Measurements from ENCODE around the gene CFL2. TPM values are rescaled to one million over a fixed set of nuclear protein-coding genes. Genes with fewer than 3 reads are reported as not detected.

The CFL2 gene
- total and polyA plus RNA-seq, 2 of the 13 experiments (the other 11 are each of a cell fraction or from before 2014, with no cell fraction given): 114 to 158 TPM

DNA sequence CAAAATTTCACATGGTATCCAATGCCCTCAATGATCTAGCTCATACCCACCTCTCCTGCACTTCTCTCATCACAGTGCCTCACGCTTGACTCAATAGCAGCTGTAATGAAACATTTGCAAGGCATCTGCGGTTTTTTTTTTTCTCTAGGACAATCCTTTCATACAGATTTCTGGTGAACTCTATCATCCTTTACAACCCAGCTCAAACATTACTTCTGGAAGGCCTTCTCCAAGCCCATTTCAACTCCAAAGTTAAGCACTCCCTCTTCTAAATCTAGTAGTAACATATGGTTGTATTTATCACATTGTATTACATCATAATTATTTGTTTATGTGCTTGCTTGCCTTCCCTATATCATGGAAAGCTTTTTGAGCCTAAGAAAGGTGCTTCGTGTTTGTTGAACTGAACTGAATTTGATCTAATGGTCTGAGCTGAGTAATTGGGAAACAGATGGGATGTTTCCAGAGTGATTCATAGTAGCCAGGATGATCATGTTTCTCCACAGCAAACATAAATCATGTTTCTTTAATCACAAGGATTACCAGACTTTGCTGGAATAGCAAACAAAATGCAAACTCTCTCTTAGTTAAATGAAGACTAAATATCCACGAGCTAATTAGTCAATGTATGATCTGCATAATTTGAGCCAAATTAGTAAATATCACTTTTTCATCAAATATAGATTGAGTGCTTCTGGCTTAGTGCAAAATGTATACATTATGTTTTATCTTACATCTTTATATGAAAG, 14.3 kb downstream of the CFL2 start (continued):
- no peak for TF ChIP-seq PCBP2 (optimal IDR thresholded peaks at IDR 0.05; ENCODE audit: low read depth, low read length, poor library complexity, severe bottlenecking)
- no peak for TF ChIP-seq POGZ (CRISPR knock-in tag; IDR thresholded peaks at IDR 0.05)
- no peak for TF ChIP-seq ZNF142 (CRISPR knock-in tag; IDR thresholded peaks at IDR 0.05)
- TF ChIP-seq THRA (CRISPR knock-in tag; IDR thresholded peaks at IDR 0.05; ENCODE audit: borderline replicate concordance): no peak
- TF ChIP-seq MAFF (IDR thresholded peaks at IDR 0.05; ENCODE audit: low read depth, low read length): no peak
- no peak for TF ChIP-seq EEA1 (CRISPR knock-in tag; IDR thresholded peaks at IDR 0.05; ENCODE audit: borderline replicate concordance)
- TF ChIP-seq, protein P1, sequence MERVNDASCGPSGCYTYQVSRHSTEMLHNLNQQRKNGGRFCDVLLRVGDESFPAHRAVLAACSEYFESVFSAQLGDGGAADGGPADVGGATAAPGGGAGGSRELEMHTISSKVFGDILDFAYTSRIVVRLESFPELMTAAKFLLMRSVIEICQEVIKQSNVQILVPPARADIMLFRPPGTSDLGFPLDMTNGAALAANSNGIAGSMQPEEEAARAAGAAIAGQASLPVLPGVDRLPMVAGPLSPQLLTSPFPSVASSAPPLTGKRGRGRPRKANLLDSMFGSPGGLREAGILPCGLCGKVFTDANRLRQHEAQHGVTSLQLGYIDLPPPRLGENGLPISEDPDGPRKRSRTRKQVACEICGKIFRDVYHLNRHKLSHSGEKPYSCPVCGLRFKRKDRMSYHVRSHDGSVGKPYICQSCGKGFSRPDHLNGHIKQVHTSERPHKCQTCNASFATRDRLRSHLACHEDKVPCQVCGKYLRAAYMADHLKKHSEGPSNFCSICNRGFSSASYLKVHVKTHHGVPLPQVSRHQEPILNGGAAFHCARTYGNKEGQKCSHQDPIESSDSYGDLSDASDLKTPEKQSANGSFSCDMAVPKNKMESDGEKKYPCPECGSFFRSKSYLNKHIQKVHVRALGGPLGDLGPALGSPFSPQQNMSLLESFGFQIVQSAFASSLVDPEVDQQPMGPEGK (CRISPR knock-in tag; IDR thresholded peaks at IDR 0.05): no peak
- no peak for TF ChIP-seq XBP1 (CRISPR knock-in tag; IDR thresholded peaks at IDR 0.05)
- TF ChIP-seq, protein P2, sequence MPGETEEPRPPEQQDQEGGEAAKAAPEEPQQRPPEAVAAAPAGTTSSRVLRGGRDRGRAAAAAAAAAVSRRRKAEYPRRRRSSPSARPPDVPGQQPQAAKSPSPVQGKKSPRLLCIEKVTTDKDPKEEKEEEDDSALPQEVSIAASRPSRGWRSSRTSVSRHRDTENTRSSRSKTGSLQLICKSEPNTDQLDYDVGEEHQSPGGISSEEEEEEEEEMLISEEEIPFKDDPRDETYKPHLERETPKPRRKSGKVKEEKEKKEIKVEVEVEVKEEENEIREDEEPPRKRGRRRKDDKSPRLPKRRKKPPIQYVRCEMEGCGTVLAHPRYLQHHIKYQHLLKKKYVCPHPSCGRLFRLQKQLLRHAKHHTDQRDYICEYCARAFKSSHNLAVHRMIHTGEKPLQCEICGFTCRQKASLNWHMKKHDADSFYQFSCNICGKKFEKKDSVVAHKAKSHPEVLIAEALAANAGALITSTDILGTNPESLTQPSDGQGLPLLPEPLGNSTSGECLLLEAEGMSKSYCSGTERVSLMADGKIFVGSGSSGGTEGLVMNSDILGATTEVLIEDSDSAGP (CRISPR knock-in tag; IDR thresholded peaks at IDR 0.05; ENCODE audit: borderline replicate concordance): no peak
- TF ChIP-seq ZHX1 (CRISPR knock-in tag; IDR thresholded peaks at IDR 0.05; ENCODE audit: low read depth): no peak
- TF ChIP-seq ASH2L (IDR thresholded peaks at IDR 0.05; ENCODE audit: insufficient read length, low read depth, low read length): peak; percentile 87
- TF ChIP-seq THYN1 (CRISPR knock-in tag; IDR thresholded peaks at IDR 0.05; ENCODE audit: borderline replicate concordance, low read depth): no peak
- TF ChIP-seq LBX2 (CRISPR knock-in tag; IDR thresholded peaks at IDR 0.05; ENCODE audit: borderline replicate concordance): no peak

All from HepG2 (cell line).